Karpas-422 (cell line): ENCODE measurements around the gene AGAP1. TPM values are rescaled to one million over a fixed set of nuclear protein-coding genes. Genes with fewer than 3 reads are reported as not detected.

Experiments used
- DNase-seq: peaks from one replicate; pipeline ENCODE4 v3.0.0-alpha.2; 2015
- H2AFZ ChIP-seq: fragments of 200-600 bp; sonication (generic); 2 replicates; pipeline ENCODE4 v1.6.1; 2014; ENCODE audit warnings: antibody characterized with exemption, low read length, mixed read lengths
- H3K27ac ChIP-seq: fragments of 200-600 bp; sonication (generic); 2 replicates; pipeline ENCODE4 v1.5.1; 2014; ENCODE audit warnings: mild to moderate bottlenecking, low read length, moderate library complexity
- H3K27me3 ChIP-seq: fragments of 200-600 bp; sonication (generic); 2 replicates; pipeline ENCODE4 v1.6.1; 2014; ENCODE audit warnings: low read length, mixed read lengths
- H3K36me3 ChIP-seq: fragments of 200-600 bp; sonication (generic); 2 replicates; pipeline ENCODE4 v1.6.1; 2014; ENCODE audit warnings: low read length, mixed read lengths; ENCODE audit not compliant: insufficient read depth
- H3K4me1 ChIP-seq: fragments of 200-600 bp; sonication (generic); 2 replicates; pipeline ENCODE4 v1.6.1; 2014; ENCODE audit warnings: mild to moderate bottlenecking, low read length, mixed read lengths
- H3K4me2 ChIP-seq: fragments of 200-600 bp; sonication (generic); 2 replicates; pipeline ENCODE4 v1.6.1; 2014; ENCODE audit warnings: low read length, low read depth, mild to moderate bottlenecking; ENCODE audit not compliant: poor library complexity, severe bottlenecking
- H3K4me3 ChIP-seq: fragments of 200-600 bp; sonication (generic); 2 replicates; pipeline ENCODE4 v1.5.1; 2014; ENCODE audit warnings: mild to moderate bottlenecking, antibody characterized with exemption, low read length, mixed read lengths
- H3K79me2 ChIP-seq: fragments of 200-600 bp; sonication (generic); 2 replicates; pipeline ENCODE4 v1.6.1; 2014; ENCODE audit warnings: mild to moderate bottlenecking, low read length, mixed read lengths
- H3K9ac ChIP-seq: fragments of 200-600 bp; sonication (generic); 2 replicates; pipeline ENCODE4 v1.6.0; 2014; ENCODE audit warnings: low read length
- H3K9me2 ChIP-seq: fragments of 200-600 bp; sonication (generic), shearing (Covaris generic); replicated peaks from 2 replicates; pipeline ENCODE4 v1.6.0; 2014; ENCODE audit warnings: mild to moderate bottlenecking, low read length, moderate library complexity; ENCODE audit not compliant: insufficient read depth
- H3K9me3 ChIP-seq: fragments of 300-700, 200-600 bp; sonication (generic); 2 replicates; pipeline ENCODE4 v1.6.1; 2014; ENCODE audit warnings: low read length, mixed read lengths
- H4K20me1 ChIP-seq: fragments of 200-600 bp; sonication (generic); 2 replicates; pipeline ENCODE4 v1.6.1; 2014; ENCODE audit warnings: mild to moderate bottlenecking, antibody characterized with exemption, low read length, low read depth; ENCODE audit not compliant: insufficient read depth
- total RNA-seq: library from RNA; depleted of rRNA; stranded (reverse); fragments of >200 nt; shearing (Covaris generic); gene quantifications from 2 replicates; pipeline ENCODE4 v1.2.3, GENCODE V29; 2014; ENCODE audit warnings: low replicate concordance

AGAP1 gene
- total RNA-seq, 1 experiment from 2014 or later, result not detected

DNA sequence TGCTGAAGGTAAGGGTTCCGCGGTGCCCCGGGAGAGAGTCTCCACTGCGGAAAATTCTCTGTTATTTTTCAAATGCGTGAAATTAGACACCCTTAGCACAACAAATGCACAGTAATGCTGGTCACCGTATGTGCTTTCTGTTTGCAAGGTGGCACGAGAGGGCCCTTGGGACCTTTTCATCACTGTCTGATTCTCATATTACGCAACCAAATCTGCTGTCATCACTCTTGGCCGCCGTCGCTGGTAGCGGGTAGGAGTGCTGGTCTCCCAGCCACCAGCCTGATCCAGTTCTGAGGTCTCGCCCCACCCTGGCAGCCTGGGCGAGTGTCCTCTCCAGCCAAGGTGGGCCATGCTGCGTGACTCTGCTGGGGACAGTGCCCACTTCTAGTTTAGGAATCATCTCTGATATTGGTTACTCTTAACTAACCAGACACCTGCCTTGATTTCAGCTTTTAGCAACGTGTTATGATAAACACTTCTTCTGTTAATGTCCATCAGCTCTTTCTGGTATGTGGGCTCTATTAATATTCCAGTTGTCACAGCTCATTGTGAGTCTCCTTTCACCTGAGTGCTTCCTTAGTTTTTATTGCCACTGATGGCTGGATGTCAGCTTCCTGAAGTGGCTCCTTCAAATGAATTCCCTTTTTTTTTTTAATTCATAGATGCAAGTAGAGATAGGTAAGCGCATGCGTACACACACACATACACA lies 474.9 kb downstream of the AGAP1 start:
- Histone ChIP-seq H3K9me3 (no peaks in the 10 kb centered on the region), H3K9me2 (no peaks in the 10 kb centered on the region), H2AFZ (no peak overlapping the region), H3K4me2 (no peak overlapping the region), H3K36me3 (no peaks in the 10 kb centered on the region), H4K20me1 (no peaks in the 10 kb centered on the region), H3K27me3 (no peaks in the 10 kb centered on the region), H3K4me3 (no peak overlapping the region), H3K79me2 (no peaks in the 10 kb centered on the region), H3K9ac (no peak overlapping the region), H3K4me1 (no peaks in the 10 kb centered on the region), H3K27ac (no peak overlapping the region)
- no peak for DNase-seq

DNA sequence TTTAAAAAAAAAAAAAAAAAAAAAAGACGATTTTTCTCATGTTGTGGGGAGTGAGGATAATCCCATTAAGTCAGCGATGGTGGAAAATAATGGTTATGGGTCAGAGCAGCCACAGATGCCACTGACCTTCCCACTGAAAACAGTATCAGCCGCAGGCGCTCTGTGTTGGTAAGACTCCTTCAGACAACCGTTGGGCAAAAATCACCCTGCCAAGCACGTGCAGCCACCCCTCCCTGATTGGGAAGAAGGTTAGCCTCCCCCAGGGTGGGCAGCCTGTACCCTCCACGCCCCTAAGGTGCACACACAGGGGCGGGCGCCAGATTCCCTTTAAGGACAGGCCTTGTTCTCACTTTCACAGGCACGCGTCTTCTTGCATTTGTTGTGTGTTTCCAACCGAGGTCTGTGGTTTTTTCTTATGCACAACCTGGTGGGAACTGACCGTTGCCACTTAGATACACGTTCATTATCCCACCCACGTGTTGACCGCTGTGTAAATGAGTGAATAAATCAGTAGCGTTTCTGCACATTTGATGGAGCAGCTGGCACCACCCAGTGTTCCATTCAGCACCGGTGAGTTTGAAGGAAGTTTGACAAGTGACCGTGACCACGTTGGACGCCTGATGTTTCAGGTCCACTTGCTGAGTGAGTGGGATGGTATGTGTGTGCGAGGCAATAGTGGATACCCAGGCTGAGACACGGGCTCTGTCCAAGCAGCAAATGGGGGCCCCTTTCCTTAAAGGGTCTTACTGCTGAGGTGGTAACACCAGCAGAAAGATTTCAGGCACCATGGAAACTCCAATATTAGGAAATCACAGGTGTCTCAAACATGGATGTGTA lies 476.6 kb downstream of the AGAP1 start:
- H3K4me1 ChIP-seq, result no peaks in the 10 kb centered on the region
- H3K4me2 ChIP-seq, result no peak overlapping the region
- no peaks in the 10 kb centered on the region for H3K27me3 ChIP-seq
- no peak overlapping the region for H3K27ac ChIP-seq
- no peaks in the 10 kb centered on the region for H3K36me3 ChIP-seq
- H2AFZ ChIP-seq, result no peak overlapping the region
- H3K9ac ChIP-seq, result no peak overlapping the region
- DNase-seq, result no peak
- no peaks in the 10 kb centered on the region for H4K20me1 ChIP-seq
- no peak overlapping the region for H3K4me3 ChIP-seq
- H3K79me2 ChIP-seq, result no peaks in the 10 kb centered on the region
- no peaks in the 10 kb centered on the region for H3K9me2 ChIP-seq
- H3K9me3 ChIP-seq, result no peaks in the 10 kb centered on the region

DNA sequence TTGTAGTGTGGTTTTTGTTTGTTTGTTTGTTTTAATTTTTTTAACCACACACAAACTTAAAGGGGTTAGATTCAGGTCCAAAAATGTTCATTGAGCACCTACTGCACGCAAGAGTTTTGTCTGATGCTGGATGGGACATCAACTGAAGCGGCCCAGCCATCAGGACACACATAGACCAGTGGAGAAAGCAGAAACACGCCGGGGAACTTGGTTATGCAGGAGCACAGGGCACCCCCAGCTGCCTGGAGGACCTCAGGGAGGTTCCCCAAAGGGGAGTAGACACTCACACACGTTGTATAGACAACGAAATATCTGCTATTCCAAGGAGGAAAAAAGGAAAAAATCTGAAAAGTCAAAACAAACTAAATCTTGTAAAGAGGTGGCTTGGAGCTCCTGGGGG lies 482.7 kb downstream of the AGAP1 start:
- no peak overlapping the region for H2AFZ ChIP-seq
- DNase-seq, result no peak
- H3K27me3 ChIP-seq, result no peaks in the 10 kb centered on the region
- no peaks in the 10 kb centered on the region for H4K20me1 ChIP-seq
- H3K36me3 ChIP-seq, result no peaks in the 10 kb centered on the region
- no peaks in the 10 kb centered on the region for H3K9me2 ChIP-seq
- H3K79me2 ChIP-seq, result no peaks in the 10 kb centered on the region
- no peak overlapping the region for H3K4me3 ChIP-seq
- no peaks in the 10 kb centered on the region for H3K9me3 ChIP-seq
- H3K4me1 ChIP-seq, result no peaks in the 10 kb centered on the region
- no peak overlapping the region for H3K4me2 ChIP-seq
- H3K27ac ChIP-seq, result no peak overlapping the region
- no peak overlapping the region for H3K9ac ChIP-seq

DNA sequence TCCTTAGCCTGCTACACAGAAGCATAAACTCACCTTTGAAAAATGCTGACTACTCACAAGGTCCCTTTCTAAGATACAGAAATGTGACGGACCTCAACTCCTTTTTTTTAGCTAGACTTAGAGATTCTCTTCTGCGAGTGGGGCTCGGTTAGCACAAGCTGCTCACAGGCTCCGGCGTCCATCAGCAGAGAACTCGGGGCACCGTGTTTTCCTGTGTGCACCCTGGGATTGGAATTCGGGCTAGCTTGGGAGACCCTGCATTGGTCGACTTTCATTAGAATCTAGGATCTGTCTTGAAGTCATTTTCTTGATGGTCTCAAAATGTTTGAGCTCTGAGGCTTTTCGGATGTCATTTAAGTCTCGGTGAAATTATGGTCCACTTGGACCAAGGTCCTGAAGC lies 483.1 kb downstream of the AGAP1 start:
- H3K4me2 ChIP-seq, result no peak overlapping the region
- H3K4me1 ChIP-seq, result no peaks in the 10 kb centered on the region
- H3K27me3 ChIP-seq, result no peaks in the 10 kb centered on the region
- no peak for DNase-seq
- no peaks in the 10 kb centered on the region for H3K79me2 ChIP-seq
- no peak overlapping the region for H3K9ac ChIP-seq
- no peak overlapping the region for H2AFZ ChIP-seq
- H3K9me2 ChIP-seq, result no peaks in the 10 kb centered on the region
- no peak overlapping the region for H3K27ac ChIP-seq
- no peaks in the 10 kb centered on the region for H3K9me3 ChIP-seq
- H3K36me3 ChIP-seq, result no peaks in the 10 kb centered on the region
- no peak overlapping the region for H3K4me3 ChIP-seq
- H4K20me1 ChIP-seq, result no peaks in the 10 kb centered on the region

DNA sequence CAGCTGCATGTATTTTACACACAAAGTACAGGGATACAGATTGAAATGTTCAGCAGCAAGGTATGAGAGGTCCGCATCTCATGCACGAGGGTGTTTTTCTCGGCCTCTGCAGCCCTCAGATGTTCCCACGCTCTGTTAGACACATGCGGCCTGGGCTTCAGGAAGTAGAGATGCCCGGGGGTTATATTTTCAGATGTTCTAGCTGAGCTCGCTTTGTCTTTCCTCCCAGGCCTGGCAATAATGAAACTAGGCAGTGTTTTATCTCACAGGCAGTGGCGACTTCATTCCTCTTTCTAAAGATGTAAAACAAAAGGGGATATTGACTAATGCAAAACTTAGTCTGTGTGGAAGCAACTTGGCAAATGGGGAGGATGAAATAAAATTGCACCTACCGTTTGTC lies 483.6 kb downstream of the AGAP1 start:
- no peaks in the 10 kb centered on the region for H3K79me2 ChIP-seq
- no peak overlapping the region for H3K9ac ChIP-seq
- no peaks in the 10 kb centered on the region for H3K36me3 ChIP-seq
- H3K4me1 ChIP-seq, result no peaks in the 10 kb centered on the region
- H3K4me2 ChIP-seq, result no peak overlapping the region
- no peak overlapping the region for H2AFZ ChIP-seq
- no peaks in the 10 kb centered on the region for H3K9me3 ChIP-seq
- no peaks in the 10 kb centered on the region for H4K20me1 ChIP-seq
- no peak overlapping the region for H3K27ac ChIP-seq
- DNase-seq, result no peak
- H3K27me3 ChIP-seq, result no peaks in the 10 kb centered on the region
- no peaks in the 10 kb centered on the region for H3K9me2 ChIP-seq
- H3K4me3 ChIP-seq, result no peak overlapping the region

DNA sequence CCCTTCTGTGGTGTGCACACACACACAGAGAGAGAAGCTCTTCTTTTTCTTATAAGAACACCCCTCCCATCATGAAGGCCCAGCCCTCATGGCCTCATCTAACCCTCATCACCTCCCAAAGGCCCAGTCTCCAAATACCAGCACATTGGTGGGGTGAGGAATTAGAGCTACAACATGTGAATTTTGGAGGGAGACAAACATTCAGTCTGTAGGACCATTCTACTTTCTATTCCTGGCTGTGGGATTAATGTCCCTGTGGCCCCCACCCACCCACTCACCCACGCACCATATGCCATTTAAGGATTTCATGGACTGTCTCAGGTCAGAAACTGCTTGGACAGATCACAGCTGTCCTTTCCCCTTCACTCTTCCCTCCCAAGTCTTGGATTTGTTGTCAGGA lies 484.2 kb downstream of the AGAP1 start:
- Histone ChIP-seq H3K27me3 (no peaks in the 10 kb centered on the region), H2AFZ (no peak overlapping the region), H3K4me2 (no peak overlapping the region), H3K9ac (no peak overlapping the region), H3K27ac (no peak overlapping the region), H3K36me3 (no peaks in the 10 kb centered on the region), H3K9me2 (no peaks in the 10 kb centered on the region), H3K4me3 (no peak overlapping the region), H3K79me2 (no peaks in the 10 kb centered on the region), H4K20me1 (no peaks in the 10 kb centered on the region), H3K4me1 (no peaks in the 10 kb centered on the region), H3K9me3 (no peaks in the 10 kb centered on the region)
- DNase-seq, result no peak

DNA sequence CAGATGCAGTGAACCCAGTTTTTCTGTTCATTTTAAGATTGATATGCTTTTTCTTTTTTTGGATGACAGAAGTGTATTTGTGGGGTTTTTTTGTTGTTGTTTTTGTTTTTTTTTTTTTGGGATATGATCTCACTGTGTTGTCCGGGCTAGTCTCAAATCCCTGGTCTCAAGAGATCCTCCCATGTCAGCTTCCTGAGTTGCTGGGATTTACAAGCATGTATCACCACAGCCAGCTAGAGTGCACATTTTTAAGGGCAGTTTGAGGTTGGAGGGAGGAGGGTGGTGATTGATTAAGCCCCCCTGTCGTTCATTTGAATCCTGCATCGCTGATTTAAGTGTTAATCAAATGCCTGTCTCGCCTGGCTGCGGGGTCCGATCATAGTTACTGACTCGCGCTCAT lies 485.2 kb downstream of the AGAP1 start:
- Histone ChIP-seq H3K79me2 (no peaks in the 10 kb centered on the region), H3K9me3 (no peaks in the 10 kb centered on the region), H3K27ac (no peak overlapping the region), H3K27me3 (no peaks in the 10 kb centered on the region), H3K36me3 (no peaks in the 10 kb centered on the region), H3K4me2 (no peak overlapping the region), H3K9ac (no peak overlapping the region), H2AFZ (no peak overlapping the region), H3K4me3 (no peak overlapping the region), H3K4me1 (no peaks in the 10 kb centered on the region), H4K20me1 (no peaks in the 10 kb centered on the region), H3K9me2 (no peaks in the 10 kb centered on the region)
- no peak for DNase-seq

DNA sequence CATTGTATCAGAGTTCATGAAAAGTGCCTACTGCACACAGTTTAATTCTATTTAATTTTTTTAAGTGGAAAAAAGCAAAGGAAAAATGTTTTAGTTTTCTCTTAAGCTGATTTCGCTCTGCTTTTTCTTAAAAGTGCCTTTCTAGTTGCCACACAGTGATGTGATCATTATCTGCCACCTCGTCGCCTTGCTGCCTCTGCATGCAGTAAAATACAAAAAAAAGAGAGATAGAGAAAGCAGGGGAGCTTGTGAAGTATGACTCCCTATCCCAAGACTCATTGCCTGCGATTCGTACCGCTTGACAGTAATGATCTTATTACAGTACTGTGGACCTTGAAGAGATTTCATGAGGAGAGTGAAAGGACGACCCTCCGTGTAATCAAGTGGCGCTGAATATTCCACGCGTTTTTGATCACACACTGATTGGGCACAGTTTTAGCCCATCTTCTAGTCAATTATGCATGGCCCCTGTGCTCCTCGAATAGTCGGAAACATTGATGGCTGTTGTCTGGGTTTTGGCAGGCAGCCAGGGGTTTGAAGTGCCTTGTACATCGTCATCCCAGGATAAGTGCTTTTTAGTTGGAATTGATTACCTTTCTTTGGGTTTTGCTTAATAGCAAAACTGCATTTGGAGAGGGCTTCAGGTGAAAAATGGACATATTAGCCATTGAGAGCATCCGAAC lies 486.1 kb downstream of the AGAP1 start:
- Histone ChIP-seq H3K9ac (no peak overlapping the region), H3K9me3 (no peaks in the 10 kb centered on the region), H3K4me3 (no peak overlapping the region), H3K79me2 (no peaks in the 10 kb centered on the region), H4K20me1 (no peaks in the 10 kb centered on the region), H3K9me2 (no peaks in the 10 kb centered on the region), H3K4me2 (no peak overlapping the region), H3K4me1 (no peaks in the 10 kb centered on the region), H2AFZ (no peak overlapping the region), H3K27ac (no peak overlapping the region), H3K36me3 (no peaks in the 10 kb centered on the region), H3K27me3 (no peaks in the 10 kb centered on the region)
- no peak for DNase-seq
